ENCODE results near the gene PAPSS1. TPM values are rescaled to one million over a fixed set of nuclear protein-coding genes. Genes with fewer than 3 reads are reported as not detected.
A peak's percentile ranks its signal among the peaks of the same experiment; 100 is the strongest.

Gene PAPSS1
- 106 and 140 TPM in 2 replicates for total RNA-seq (ENCODE audit: low replicate concordance)

DNA sequence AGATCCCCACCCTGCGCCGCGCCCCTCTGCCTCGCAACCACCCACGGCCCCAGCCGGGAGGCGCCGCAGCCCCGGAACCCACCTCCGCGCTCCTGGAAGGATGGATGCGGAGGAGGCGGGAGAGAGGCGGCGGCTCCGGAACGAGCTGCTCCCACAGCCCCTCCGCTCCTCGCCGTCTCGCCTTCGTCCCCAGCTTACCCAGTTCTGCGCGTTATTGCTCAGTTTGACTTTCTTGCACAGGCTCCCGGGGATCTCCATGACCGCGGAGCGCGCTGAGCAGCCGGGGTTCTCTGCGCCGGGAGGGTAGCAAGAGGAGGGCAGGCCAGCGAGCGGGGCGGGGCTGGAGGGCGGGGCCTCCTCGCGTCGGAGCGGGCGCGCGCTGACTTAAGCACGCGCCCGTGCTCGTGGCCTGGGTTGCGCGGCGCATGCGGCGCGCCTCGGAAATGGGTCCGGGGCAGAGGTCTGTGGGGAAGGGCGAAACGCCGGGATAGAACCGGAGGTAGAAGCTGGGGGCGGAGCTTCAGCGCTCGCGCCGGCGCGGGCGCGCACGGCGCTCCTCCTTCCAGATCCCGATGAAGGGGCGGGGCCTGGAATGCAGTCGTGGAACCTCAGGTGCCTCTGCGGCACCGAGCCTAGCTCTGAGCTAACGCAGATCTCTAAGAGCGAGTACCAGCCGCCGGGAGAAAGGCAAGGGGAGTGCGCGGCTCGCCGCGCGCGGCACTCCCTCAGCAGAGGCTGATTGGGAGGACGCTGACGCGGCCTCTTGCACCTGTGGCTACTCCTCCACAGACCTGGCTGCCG, at the start of gene PAPSS1:
PAPSS1 (minus strand) TSS at position 313 of the 801 bp plus-strand sequence; CDS start at position 258, 55 bp downstream.
- peaks cover 15% of the 10 kb centered on the region for H3K36me3 Mint-ChIP-seq
- H3K9me3 Mint-ChIP-seq: peaks cover 2% of the 10 kb centered on the region
- H3K4me3 ChIP-seq: peak within 1 kb of the TSS; percentile 86
- peaks cover 19% of the 10 kb centered on the region for H3K4me1 ChIP-seq
- H3K27ac Mint-ChIP-seq: peak within 1 kb of the TSS; percentile 90
- TF ChIP-seq EZH2 (IDR thresholded peaks at IDR 0.05): peak; percentile 30
- TF ChIP-seq, protein P1, sequence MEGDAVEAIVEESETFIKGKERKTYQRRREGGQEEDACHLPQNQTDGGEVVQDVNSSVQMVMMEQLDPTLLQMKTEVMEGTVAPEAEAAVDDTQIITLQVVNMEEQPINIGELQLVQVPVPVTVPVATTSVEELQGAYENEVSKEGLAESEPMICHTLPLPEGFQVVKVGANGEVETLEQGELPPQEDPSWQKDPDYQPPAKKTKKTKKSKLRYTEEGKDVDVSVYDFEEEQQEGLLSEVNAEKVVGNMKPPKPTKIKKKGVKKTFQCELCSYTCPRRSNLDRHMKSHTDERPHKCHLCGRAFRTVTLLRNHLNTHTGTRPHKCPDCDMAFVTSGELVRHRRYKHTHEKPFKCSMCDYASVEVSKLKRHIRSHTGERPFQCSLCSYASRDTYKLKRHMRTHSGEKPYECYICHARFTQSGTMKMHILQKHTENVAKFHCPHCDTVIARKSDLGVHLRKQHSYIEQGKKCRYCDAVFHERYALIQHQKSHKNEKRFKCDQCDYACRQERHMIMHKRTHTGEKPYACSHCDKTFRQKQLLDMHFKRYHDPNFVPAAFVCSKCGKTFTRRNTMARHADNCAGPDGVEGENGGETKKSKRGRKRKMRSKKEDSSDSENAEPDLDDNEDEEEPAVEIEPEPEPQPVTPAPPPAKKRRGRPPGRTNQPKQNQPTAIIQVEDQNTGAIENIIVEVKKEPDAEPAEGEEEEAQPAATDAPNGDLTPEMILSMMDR (IDR thresholded peaks at IDR 0.05): no peak
- peak within 1 kb of the TSS; percentile 89 for H3K4me2 ChIP-seq
- H3K4me3 Mint-ChIP-seq: peak within 1 kb of the TSS; percentile 96
- DNase-seq (ENCODE audit: low spot score): peak; percentile 99
- H3K9me3 ChIP-seq (ENCODE audit: low read depth): no peaks in the 10 kb centered on the region
- no peaks in the 10 kb centered on the region for H3K36me3 ChIP-seq
- peaks cover 45% of the 10 kb centered on the region for H3K79me2 ChIP-seq (ENCODE audit: low read depth)
- H3K4me1 Mint-ChIP-seq: peaks cover 32% of the 10 kb centered on the region
- H2AFZ ChIP-seq (replicated peaks): peak within 1 kb of the TSS; percentile 71
- peaks cover 26% of the 10 kb centered on the region for H3F3A ChIP-seq (ENCODE audit: low read depth)
- H3K27ac ChIP-seq: peak within 1 kb of the TSS; percentile 67
- H3K9ac ChIP-seq: peak within 1 kb of the TSS; percentile 25
- H3K27me3 ChIP-seq: no peaks in the 10 kb centered on the region
- peaks cover 3% of the 10 kb centered on the region for H3K27me3 Mint-ChIP-seq (ENCODE audit: insufficient read depth, low read depth)
- peaks cover 22% of the 10 kb centered on the region for H4K20me1 ChIP-seq (ENCODE audit: low read depth)

DNA sequence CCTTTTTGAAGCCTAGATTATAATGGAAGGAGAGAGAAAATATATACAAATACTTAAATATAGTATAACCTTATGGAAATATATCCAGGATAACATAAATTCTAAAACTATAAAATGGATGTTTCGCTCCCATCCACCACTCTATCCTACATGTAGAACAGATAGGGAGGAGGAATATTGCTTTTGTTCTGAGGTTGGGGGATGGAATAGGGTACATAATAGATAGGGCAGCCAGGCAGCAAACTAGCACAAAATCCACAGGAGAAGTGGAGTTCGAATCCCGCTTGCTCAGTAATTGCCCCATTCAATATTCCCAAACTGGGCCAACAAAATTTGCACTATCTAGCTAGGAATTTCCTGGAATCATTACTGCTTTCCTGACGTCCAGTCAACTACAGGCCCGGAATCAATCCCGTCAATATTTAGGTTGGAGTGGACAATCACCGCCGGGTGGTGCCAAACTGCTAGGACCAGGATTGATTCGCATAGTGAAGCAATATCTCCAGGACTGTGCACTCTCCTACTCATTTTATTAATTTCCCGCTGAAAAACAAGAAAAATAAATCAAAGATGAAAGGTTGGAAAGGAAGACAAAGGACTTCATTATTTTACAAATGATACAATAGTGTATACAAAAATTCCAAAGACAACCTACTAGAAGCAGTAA, 40.4 kb upstream of the PAPSS1 start:
- Histone ChIP-seq H3K79me2 (ENCODE audit: low read depth) (no peaks in the 10 kb centered on the region), H3K4me2 (no peak overlapping the region), H3K9ac (no peak overlapping the region), H3K27me3 (no peaks in the 10 kb centered on the region), H3F3A (ENCODE audit: low read depth) (no peaks in the 10 kb centered on the region), H4K20me1 (ENCODE audit: low read depth) (no peaks in the 10 kb centered on the region), H3K36me3 (no peaks in the 10 kb centered on the region), H2AFZ (replicated peaks) (no peak overlapping the region), H3K4me1 (no peaks in the 10 kb centered on the region), H3K4me3 (no peak overlapping the region), H3K27ac (no peak overlapping the region), H3K9me3 (ENCODE audit: low read depth) (no peaks in the 10 kb centered on the region)
- no peak overlapping the region for H3K4me3 Mint-ChIP-seq
- no peak overlapping the region for H3K27ac Mint-ChIP-seq
- peaks cover 5% of the 10 kb centered on the region for H3K9me3 Mint-ChIP-seq
- peaks cover 2% of the 10 kb centered on the region for H3K36me3 Mint-ChIP-seq
- H3K27me3 Mint-ChIP-seq (ENCODE audit: insufficient read depth, low read depth): no peaks in the 10 kb centered on the region
- DNase-seq (ENCODE audit: low spot score): peak; percentile 23
- no peaks in the 10 kb centered on the region for H3K4me1 Mint-ChIP-seq
- no peak for TF ChIP-seq EZH2 (IDR thresholded peaks at IDR 0.05)
- TF ChIP-seq, protein P1 (IDR thresholded peaks at IDR 0.05): peak; percentile 39

DNA sequence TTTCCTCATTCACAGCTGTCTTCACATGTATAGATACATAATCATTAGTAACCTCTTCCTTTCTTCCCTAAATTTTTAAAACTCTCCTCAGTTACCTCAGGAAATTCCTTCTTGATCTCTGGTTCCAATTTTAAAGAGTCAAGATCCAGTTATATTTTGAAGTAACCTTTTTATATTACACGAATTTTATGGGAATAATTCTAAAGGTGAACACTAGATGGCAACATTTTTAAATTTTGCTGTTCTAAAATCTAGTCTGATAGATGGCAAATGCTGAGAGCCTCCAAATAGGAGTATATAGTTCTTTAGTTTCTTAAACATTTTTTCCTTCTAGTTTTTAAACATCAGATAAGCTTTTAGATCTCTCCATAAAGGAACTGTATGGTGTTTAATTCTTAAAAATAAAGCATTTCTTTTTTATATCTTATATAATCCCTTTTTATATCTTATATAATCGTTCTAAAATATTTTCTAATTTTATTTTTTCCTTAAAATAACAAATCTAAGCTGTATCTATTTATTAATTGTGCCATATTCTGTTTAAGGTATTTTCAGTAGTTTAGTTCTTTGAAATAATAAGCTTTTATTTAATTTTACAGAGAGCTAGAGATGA, 37.9 kb upstream of the PAPSS1 start:
- no peaks in the 10 kb centered on the region for H3K27me3 Mint-ChIP-seq (ENCODE audit: insufficient read depth, low read depth)
- no peak for TF ChIP-seq EZH2 (IDR thresholded peaks at IDR 0.05)
- TF ChIP-seq, protein P1 (IDR thresholded peaks at IDR 0.05): peak; percentile 69
- H3K36me3 Mint-ChIP-seq: peaks cover 2% of the 10 kb centered on the region
- Histone ChIP-seq H3K79me2 (ENCODE audit: low read depth) (no peaks in the 10 kb centered on the region), H3K36me3 (no peaks in the 10 kb centered on the region), H3K9ac (no peak overlapping the region), H2AFZ (replicated peaks) (no peak overlapping the region), H3K4me3 (no peak overlapping the region), H3K9me3 (ENCODE audit: low read depth) (no peaks in the 10 kb centered on the region), H3K4me2 (no peak overlapping the region), H4K20me1 (ENCODE audit: low read depth) (no peaks in the 10 kb centered on the region), H3F3A (ENCODE audit: low read depth) (no peaks in the 10 kb centered on the region), H3K27me3 (no peaks in the 10 kb centered on the region), H3K27ac (no peak overlapping the region), H3K4me1 (no peaks in the 10 kb centered on the region)
- peak; percentile 17 for DNase-seq (ENCODE audit: low spot score)
- no peaks in the 10 kb centered on the region for H3K4me1 Mint-ChIP-seq
- no peak overlapping the region for H3K4me3 Mint-ChIP-seq
- no peak overlapping the region for H3K27ac Mint-ChIP-seq
- H3K9me3 Mint-ChIP-seq: peaks cover 5% of the 10 kb centered on the region

Data from neural progenitor cell (in vitro differentiated cells).